DMS79 treated with DMSO at 0.1 percent for 48 hours (cell line): Measurements from ENCODE around the gene ZBTB6.
"Not testable (repeated sequence)": the region's sequence is repeated elsewhere in the genome, so short reads cannot be mapped to it uniquely, and the experiment has no call there.

Experiments used
- DNase-seq: peaks from one replicate; lab custom pipeline; 2025; lab: John Stamatoyannopoulos, UW

Gene ZBTB6

GRCh38 chr9:122929796-122930354 lies 16.8 kb upstream of the ZBTB6 start:
- no peak for DNase-seq

GRCh38 chr9:122923947-122924346 lies 10.8 kb upstream of the ZBTB6 start:
- no peak for DNase-seq

DNA sequence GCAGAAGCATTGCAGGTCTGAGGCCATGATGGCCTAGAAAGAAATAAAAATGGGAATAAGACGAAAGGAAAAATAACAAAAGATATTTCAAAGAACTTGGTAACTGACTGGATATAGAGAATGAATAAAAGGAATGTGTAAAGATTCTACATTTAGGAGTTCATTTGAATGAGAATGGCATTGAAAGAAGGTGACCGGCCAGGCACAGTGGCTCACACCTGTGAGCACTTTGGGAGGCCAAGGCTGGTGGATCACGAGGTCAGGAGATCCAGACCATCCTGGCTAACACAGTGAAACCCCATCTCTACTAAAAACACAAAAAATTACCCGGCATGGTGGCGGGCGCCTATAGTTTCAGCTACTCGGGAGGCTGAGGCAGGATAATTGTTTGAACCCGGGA lies 9.6 kb upstream of the ZBTB6 start:
- no peak for DNase-seq

DNA sequence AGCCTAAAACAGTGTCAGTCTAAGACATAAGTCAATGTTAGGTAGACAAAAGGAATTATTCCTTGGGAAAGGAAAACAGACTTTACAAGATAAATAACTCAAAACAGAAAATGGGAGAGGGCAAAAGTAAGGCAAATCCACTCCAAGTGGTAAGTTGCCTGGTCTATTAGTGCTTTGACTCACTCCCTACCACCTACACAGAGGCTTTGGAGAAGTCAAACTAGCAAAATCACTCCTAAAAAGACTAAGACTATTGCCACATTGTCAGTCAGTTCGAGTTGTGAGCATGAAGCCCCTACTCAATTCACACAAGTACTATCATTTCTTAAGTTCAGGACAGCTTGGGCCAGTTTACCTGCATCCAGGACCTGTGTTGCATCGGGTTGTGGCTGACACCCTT lies 5.2 kb upstream of the ZBTB6 start:
- no peak for DNase-seq

GRCh38 chr9:122912671-122912963 lies 506 bp downstream of the ZBTB6 start:
- no peak for DNase-seq

DNA sequence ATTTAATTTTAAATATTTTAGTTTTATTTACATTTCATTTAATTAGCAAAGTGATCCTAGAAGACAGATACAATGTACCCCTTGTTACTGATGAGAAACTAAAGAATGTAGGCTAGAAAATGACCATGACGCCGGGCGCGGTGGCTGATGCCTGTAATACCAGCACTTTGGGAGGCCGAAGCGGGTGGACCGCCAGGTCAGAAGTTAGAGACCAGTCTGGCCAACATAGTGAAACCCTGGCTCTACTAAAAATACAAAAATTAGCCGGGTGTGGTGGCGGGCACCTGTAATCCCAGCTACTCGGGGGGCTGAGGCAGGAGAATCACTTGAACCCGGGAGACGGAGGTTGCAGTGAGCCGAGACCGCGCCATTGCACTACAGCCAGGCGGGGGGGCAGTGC lies 7.0 kb downstream of the ZBTB6 start:
- DNase-seq, result not testable (repeated sequence)

DNA sequence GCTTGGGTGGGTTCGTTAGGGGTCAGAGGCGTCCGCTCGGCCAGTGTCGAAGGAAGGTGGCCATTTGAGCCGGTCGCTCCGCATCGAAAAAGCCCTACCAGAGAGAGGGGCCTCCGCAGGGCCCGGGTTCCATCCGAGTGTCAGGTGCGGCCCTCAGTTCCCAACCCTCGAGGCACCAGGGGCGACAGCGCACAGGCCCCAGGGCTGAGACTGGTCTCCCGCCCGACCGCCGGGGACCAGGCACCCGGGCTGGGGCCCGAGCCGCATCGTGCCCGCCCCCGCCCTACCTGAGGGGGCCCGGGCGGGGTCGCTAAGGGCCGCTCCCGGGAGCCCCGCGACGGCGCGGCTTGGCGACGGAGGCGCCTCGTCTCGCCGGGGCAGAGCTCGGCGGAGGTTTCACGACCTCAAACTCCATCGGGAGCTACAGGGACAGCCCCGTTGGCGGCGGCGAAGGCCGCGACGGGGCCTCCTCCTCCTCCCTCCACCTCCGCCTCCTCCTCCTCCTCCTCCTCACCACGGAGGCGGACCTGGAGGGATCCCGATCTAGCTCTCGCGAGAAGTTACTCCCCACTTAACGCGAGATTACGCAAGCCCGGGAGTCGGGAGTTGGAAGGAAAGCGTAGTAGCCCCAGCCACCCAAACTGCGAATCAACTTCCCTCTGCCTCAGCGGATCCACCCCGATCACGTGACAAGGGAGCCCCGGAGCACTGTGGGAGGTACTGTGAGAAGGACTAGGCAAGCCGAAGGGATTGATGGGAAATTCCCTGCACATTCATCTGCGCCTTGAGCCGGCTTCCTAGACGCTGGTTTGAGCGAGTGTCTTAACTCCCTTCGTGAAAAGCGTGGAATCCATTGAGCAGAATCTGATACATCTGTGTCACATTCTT lies 8.1 kb downstream of the ZBTB6 start, which contains the start of gene RC3H2:
RC3H2 (minus strand) TSS at position 537 of the 888 bp plus-strand sequence. CDS start 7,850 bp downstream, outside the sequence.
- DNase-seq, result peak; percentile 98

- DNase-seq, result peak; percentile 25
Measured at GRCh38 chr9:122904466-122904822, 8.7 kb downstream of the ZBTB6 start.

- DNase-seq, result no peak
Measured at GRCh38 chr9:122900791-122901190, 12.3 kb downstream of the ZBTB6 start.

DNA sequence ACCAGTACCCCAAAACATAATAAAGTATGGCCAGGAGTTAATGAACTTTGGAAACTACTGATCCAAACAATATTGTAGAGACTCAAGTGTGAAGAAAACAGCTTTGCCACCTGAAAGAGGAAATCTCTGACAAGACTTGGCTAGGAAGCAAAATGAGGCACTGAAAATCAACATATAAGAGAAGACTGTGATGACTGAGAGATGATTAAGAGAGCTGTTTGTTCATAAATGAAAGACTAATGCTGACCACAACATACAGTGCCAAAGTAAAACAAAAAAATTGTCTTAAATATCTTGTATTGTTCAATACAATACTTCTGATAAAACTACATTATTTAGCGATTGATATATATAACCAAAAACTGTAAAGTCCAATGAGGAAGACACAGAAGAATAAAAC lies 15.2 kb downstream of the ZBTB6 start:
- DNase-seq, result no peak

DNA sequence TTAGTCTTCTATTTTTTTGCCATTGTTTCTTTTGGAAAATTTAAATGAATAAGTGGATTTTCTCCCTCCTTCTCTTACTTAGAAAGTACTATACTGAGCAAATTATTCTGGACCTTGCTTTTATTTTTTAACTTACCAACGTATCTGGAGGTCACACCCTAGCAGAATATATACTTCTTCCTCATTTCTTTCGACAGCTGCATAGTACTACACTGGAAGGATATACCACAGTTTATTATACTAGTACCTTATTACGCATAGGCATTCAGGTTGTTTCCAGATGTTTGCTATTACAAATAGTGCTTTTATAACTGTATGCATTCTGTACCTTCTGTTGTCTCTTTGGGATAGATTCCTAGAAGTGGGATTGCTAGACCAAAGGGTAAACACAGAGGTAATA lies 24.6 kb downstream of the ZBTB6 start:
- DNase-seq, result no peak

DNA sequence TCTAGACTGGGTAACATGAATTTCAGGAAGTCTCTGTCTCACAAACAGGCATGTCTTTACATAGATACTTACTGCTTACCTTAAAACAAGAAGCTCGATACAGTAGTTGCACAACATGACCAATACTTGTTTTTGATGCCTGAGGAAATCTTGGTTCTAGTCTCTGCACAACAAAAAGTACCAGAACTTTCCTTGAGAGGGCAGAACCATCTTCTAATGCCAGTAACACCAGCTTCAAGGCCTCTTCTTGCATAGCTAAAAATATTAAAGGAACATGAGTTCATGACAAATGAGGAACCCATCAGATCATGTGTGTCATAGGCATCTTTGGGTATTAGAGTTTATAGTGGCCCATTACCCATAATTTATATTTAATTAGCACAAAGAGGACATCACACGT lies 30.0 kb downstream of the ZBTB6 start:
- no peak for DNase-seq

- no peak for DNase-seq
Measured at GRCh38 chr9:122879443-122879842, 33.7 kb downstream of the ZBTB6 start.

DNA sequence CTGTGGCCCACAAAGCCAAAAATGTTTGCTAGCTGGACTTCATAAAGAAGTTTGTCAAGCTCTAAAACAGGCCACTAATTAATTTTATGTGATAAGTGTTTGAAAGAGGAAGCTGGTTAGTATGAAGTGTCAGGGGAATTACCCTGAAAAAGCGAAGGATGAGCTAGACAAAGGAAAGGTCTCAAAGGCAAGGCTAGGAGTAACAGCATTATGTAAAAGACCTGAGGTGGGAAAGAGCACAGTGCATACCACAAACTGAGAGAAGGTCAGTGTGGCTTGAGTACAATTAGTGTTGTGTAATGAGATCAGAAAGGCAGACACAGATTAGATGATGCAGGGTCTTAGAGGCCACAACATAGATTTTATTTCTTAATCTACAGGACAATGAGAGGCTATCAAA lies 37.6 kb downstream of the ZBTB6 start:
- no peak for DNase-seq

GRCh38 chr9:122867276-122867675 lies 45.8 kb downstream of the ZBTB6 start:
- DNase-seq, result not testable (repeated sequence)

DNA sequence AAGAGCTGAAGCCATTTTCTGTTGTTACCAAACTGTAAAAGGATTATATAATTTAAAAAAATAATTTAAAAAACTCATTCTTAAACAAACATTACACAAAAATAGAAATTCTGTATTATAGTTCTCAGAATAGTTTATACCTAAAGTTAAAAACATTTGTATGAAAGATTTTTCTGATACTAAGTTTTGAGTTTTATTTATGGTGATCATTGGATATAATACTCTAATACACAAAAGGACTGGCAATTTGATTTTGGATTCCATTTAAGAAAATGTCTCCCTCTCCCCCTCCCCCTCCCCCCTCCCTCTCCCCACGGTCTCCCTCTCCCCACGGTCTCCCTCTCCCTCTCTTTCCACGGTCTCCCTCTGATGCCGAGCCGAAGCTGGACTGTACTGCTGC lies 47.0 kb downstream of the ZBTB6 start:
- DNase-seq, result no peak

- DNase-seq, result no peak
Measured at GRCh38 chr9:122865300-122865699, 47.8 kb downstream of the ZBTB6 start.

DNA sequence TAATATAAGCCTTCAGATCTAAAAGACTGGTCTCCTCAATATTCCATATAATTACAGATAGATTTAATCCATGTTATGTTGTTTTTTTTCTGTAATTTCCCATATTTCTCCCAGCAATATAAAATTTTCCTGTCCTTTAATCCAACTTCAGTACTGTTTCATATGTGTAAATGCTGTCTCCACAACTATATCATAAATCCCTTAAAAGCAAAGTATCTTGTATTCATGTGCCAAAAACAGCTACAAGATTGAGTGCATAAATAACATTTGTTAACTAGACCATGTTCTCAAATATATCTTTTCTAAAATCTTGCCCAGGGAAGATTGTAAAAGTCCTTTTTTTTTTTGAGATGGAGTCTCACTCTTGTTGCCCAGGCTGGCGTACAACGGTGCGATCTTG lies 49.7 kb downstream of the ZBTB6 start:
- no peak for DNase-seq

DNA sequence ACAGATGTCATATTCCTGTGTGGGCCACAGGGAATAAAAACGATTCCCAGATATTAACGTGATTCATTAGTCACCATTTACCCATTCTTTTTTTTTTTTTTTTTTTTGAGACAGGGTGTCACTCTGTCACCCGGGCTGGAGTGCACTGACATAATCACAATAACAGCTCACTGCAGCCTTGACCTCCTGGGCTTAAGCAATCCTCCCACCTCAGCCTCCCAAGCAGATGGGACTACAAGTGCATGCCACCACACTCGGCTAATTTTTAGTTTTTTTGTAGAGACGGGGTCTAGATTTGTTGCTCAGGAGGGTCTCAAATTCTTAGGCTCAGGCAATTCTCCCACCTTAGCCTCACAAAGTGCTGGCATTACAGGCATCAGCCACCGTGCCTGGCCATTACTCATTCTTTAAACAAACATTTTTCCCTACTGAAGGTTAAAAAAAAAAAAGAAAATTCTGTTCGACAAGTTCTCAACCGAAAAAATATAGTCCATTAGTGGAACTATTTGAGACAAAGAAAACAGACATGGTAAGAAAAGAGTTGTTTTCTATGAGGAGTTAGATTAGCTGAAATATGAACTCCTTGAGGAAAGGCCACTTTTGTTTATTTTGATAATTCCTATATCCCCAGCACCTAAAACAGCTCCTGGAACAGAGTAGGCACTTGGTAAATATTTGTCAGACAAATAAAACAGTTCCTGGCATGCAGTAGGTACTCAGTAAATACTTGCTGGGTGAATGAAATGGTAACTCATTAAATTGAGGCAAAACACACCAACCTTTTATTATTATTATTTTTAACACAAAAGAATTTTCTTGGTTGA lies 52.6 kb downstream of the ZBTB6 start:
- no peak for DNase-seq
